Stimulated activated CD4-positive, alpha-beta T cell treated with anti-CD3 and anti-CD28 coated beads, TNF-alpha, amount 100 ng/mL, for 48 hours (primary cell): Measurements from ENCODE around the gene PRMT1.
"Not testable (repeated sequence)": the region's sequence is repeated elsewhere in the genome, so short reads cannot be mapped to it uniquely, and the experiment has no call there.

Source experiments
- DNase-seq, 3 donors: peaks; one replicate each; pipeline ENCODE4 v3.0.0-alpha.2; 2020; ENCODE audit warnings: low read depth in 3 of 3

The PRMT1 gene

DNA sequence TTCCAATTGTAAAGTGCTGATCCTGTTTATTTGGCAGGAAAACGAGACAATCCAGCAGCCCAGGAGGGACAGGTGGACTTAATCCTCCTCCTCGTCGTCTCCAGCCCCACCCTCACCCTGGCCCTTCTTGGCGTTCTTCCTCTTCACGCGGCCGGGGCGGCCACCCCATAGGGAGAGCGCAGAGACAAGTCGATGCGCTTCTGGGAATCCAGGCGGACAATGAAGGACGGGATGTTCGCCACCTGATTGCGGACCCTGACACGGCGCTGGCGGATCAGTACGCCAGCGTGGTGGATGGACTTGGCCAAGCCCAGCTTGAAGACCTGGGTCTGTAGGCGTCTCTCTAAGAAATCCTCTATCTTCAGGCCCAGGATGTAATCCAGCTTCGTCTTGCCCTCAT lies 42.3 kb downstream of the PRMT1 start:
- not testable (repeated sequence) for DNase-seq

DNA sequence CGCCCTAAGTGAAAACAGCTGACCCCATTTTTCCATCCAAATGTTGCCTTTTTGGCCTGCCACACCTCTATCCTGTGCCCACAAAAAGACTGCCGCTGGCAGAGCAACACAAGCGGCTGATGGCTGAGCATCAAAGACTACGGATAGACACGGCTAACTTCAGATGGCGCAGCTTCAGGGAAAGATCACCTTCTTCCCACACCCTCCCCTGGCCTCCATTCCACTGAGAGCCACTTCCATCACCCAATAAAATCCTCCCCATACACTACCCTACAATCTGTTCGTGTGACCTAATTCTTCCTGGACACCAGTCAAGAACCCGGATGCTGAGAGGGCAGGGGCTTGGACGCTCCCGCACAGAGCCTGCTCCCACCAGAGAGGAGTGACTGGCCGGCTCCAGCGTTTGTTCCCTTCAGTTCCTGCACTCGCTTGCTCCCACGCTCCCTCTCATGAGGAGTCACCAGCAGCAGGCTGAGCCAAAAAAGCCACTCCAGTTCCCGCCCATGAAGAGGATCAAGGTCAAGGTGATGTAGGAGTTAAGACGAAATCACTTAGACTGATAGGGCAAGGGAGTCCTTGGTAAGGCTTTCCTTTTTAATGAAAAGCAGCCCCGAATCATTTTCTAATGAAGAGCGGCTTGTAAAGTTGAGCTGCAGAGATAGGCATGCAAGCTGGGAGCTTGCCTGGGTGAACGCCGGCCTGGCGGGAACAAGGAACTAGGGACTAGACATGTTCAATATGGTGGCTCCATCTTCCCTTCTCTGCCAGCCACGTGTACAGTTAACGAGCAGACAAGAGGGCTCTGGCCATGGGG lies 50.4 kb downstream of the PRMT1 start:
- no peak for DNase-seq

DNA sequence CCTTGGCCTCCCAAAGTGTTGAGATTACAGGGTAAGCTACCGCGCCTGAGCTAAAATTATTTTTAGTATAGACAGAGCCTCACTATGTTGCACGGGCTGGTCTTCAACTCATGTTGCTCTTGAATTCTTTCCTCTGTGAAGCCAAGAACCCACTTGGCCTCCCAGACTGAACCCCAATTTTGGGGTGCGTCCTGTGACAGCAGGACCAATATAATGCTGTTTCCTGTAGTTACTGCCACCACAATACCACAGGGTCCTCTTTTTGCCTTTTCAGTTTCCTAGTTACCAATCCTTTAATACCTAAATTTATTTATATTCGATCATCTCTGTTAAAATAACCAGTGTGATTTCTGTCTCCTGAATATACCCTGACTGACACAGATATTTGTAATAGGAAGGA lies 53.1 kb downstream of the PRMT1 start:
- no peak for DNase-seq
